ENCODE measurements around the gene SLC38A10.
"Not testable (repeated sequence)": the region's sequence is repeated elsewhere in the genome, so short reads cannot be mapped to it uniquely, and the experiment has no call there.

SLC38A10 gene

DNA sequence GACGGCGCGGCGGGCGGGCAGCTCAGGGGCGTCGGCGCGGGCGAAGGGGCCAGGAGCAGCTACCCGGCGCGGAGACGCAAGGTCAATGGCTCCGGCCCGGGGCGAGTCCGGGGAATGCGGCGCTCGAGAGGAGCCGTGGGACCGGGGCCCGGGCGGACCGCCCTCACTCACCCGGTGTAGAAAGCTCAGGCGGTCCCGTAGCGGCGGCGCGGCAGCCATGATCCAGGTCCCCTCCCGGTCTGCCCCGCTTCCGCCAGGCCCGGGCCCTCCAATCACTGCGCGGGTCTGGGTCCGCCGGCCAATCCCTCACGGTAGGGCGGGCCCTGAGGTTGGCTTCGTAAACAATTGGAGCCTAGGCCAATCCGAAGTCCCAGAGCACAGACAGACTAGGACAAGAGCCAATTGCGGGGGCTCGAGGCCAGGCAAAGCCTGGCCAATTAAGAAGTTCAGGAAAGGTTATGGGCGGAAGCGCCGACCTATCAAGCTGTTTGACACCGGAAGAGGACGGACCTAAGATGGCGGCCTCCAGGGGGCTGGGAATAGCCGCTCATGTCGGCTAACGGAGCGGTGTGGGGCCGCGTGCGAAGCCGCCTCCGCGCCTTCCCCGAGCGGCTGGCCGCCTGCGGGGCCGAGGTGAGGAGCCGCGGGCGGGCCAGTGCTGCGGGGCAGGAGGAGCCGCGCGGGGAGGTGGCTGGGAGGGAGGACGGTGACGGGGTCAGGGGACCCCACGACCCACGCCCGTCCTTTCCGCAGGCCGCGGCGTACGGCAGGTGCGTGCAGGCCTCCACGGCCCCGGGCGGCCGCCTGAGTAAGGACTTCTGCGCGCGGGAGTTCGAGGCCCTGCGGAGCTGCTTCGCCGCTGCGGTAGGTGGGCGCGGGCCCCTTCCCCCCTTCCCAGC lies 56.0 kb downstream of the SLC38A10 start, which contains the start of the genes NDUFAF8 and TEPSIN:
Gene NDUFAF8 (plus strand): TSS at position 504 of the 899 bp plus-strand sequence. CDS start 46 bp downstream, at position 550.
Gene TEPSIN (minus strand): TSS at position 241 of the 899 bp plus-strand sequence. CDS start 22 bp downstream, at position 219.
- DNase-seq, result peak; percentile 98

DNA sequence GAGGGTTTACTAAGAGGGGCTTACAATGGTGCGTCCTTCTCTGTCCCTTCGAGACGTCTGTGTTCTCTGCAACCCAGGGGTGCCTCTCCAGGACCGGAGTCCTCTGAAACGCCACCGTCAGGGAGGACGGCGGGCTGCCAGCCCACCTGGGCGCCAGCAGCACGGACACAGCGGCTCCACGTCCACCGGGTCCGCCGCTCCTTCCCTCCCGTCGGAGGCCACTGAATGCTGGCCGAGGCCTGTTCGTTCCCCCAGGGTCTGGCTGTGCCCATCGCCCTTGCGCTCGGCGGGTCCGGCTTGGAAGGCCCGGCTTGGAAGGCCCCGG lies 56.7 kb downstream of the SLC38A10 start:
- DNase-seq, result no peak

DNA sequence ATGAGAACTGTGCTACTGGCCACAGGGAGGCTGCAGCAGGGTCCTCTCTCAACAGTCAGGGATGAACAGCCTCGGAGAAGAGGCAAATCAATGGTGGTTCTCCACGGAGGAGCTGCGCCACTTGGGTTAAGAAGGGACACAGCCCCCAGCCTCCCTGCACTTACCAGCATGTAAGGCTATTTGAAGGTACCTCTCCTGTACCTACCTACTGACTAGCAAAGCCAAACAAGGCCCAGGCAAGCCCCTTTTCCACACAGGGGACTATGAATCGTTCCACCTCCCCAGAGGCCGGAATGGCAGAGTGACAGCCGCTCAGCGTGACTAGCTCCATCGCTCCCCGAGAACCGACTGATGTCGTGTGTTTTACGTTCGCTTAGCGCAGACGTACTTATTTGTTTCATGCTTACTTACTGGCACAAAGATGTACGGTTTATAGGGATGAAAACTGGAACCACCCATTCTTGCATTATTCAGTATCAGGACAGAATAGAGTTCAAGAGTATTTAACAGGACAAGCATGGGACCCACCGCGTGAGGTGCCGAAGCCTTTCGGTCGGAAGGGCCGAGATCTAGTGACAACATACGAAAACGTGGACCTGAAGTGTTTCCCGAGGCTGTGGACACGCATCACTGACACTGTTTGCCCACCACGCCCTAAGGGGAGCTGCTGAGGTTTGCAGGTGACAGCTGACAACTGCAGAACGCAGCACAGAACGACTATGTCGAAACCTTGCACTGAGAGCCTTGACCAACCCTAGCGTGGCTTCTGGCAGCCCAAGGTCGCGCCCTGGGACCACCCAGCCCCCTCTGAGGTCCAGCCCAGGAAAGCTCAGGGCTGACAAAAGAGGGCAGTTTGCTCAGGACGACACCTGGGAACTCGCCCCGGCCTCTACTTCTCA lies 57.3 kb downstream of the SLC38A10 start:
- no peak for DNase-seq

DNA sequence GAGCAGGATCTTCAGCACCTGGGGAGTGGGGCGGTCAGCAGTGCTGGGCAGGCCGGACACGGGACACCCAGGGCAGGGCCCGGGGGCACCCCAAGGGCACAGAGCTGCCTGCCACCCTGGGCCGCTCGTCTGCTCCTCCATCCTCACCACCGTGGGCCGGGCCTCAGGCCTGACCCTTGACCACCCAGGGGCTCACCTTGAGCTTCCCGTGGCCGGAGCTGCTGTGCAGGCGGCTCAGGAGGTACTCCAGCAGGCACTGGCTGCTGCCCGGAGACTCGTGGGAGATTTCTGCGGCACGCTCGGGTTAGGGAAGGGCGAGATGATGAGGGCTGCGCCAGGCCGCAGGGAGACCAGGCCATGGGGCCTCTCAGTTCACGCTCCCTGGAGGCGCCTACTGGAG lies 58.3 kb downstream of the SLC38A10 start:
- DNase-seq, result no peak

DNA sequence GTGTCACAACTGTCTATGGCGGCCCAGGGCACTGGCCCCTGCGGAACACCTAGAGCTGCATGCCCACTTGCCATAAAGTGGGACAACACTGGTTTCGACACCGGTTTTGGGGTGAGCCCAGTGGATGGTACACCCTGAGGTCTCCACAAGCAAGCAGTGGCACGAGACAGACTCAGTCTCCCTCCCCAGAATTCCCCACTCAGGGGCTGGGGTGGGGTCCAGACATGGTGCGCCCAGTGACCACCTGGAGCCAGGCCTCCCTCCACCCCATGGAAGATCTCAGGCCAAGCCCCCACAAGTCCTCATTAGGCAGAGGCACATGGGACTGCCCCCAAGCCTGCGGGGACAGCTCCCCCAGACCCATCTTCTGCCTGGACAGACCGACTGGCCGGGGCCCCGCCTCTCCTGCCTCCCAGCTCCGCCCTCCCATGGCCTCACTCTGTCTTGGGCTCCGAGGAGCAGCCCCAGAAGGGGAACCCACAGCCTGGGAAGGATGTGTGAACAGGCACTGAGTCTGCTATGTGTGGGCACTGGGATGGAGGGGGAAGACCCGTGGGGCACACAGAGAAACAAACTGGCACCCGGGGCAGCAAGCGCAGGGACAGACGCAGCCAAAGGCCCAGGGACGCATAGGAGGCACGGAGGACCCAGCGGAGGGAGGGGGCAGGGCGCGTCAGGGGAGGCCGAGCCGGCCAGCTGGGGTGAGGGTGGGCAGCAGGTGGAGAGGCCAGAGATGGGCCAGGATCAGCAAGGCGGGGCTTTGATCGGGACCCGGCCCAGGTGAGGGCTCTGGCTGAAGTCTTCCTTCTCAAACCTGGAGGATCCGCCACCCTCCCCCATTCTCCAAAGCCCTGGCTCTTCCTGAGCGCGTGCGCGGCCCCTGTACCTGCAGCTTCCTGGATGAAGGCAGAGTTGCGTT lies 59.0 kb downstream of the SLC38A10 start:
- DNase-seq, result no peak

DNA sequence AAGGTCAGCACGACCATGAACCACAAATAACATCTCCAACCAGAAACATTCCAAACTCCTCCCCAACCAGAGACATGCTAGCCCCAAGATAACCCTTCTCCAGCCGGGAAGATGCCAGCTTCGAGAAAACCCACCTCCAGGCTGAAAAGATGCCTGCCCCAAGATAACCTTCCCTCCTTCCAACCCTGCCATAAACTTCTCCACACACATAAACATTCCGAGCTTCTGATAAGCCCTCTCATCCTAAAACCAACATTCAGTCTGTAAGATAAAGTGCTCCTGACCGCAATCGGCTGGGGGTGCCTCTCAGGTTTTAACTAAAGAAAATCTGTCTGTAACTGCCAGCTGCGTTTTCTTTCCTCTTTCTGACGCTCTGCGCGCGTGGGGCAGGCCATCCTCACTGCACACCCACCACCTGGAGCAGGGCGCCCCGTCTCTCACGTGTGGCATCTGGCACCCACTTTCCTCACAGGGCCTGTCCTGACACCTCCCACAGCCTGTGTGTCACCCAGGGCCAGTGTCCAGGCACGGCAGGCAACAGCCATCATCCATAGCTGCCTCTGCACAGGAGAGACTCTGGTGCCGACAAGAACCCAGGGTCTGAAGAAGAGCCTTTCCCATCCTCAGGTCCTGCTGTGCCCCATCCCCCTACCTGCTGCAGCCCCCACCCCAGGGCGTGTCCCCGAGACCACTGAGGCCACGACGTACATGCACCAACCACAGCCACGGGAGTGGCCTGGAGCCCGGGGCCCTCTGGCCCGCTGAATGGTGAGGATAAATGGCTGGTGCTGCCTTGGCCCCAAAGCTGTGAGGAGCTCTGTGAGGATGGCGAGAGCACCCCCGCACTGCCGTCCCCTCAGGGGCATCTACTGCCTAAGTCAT lies 59.9 kb downstream of the SLC38A10 start:
- no peak for DNase-seq

DNA sequence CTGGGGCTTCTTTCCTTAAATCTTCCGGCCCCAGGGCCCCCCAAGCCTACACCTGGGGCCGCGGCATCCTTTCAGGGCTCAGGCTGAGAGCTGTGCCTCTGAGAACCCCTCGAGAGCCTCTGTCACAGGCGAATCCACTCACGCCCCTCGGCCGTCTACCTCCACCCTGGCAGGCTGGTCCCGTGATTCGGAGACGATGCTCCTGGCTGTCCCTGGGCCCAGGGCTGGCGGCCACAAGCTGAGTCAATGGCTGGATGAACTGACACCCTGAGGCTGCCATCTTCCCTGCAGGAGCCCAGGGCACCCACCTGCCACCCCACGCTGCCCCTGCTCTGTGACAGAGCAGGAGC lies 60.6 kb downstream of the SLC38A10 start:
- DNase-seq, result no peak

DNA sequence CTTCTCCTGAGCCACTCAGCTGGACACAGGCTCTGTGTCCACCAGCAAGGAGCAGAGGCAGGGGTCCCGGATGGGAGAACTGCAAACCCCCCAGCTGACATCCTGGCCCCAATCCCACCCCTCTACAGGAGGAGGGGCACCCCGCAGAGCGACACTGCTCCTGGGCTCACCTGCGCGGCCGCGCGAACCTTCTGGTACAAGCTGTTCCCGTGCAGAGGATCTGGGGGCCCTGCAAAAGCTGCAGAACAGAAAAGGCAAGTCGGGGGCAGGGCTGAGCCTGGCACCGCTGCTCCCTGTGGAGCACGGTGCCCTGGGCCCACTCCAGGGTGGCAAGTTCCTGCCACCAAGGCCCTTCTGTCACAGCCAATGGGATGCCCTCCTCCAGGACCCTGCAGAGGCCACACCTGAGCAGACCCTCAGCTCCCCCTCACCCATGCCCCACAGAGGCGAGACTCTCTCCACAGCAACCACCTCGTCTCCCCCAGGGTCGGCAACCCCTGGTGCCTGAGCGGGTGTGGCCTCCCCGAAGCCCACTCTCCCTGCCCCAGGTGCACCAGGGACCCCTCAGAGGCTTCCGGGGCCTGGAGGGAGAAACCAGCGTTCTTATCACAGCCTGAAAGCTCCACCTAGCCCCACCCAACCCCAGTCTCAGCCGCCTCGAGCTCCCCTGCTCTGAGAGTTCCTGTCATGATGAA lies 61.1 kb downstream of the SLC38A10 start:
- DNase-seq, result no peak

DNA sequence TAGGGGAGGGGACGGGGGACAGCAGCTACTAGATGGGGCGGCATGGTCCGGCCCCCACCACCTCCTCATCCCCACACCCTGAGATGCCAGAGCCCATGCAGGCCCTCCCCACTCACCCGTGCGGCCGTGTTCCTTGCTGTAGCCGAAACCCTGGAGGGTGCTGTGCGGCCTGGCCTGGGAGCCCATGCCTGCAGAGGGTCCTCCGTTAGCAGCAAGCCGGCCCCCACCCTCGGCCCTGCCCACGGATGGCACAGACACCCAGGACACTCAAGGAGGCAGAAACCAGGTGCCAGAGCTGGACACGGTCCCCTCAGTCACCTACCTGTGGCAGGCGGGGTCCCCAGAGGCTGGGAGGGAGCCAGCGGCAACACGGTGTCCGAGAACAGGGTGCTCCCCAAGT lies 61.8 kb downstream of the SLC38A10 start:
- no peak for DNase-seq

DNA sequence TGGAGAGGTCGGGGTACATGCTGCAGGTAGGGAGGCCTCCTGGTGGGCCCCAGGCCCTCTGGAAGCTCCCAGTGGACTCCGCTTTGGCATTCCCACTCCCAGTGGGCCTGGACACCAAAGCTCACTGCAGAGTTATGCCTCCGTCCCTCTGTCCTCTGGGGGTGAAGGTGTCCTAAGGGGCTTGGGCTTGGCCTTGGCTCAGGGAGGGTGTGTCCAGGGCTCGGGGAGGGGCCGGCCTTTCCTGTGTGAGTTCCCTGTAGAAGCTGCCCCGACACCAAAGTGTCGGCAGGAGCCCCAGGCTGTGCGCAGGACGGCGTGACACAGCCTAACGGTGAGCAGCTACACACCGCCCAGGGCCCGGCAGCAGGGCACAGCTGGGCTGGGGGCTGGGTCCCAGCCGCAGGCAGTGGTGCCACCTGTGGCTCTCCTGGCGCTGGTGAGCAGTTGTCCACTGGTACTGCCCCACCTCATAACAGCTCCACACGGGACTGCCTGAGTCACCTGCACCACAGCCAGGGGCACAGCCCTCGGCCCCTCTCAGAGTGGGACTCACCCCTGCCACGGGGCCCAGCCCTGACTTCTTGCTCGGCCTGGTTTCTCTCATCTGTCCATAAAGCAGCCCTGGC lies 62.4 kb downstream of the SLC38A10 start:
- no peak for DNase-seq

DNA sequence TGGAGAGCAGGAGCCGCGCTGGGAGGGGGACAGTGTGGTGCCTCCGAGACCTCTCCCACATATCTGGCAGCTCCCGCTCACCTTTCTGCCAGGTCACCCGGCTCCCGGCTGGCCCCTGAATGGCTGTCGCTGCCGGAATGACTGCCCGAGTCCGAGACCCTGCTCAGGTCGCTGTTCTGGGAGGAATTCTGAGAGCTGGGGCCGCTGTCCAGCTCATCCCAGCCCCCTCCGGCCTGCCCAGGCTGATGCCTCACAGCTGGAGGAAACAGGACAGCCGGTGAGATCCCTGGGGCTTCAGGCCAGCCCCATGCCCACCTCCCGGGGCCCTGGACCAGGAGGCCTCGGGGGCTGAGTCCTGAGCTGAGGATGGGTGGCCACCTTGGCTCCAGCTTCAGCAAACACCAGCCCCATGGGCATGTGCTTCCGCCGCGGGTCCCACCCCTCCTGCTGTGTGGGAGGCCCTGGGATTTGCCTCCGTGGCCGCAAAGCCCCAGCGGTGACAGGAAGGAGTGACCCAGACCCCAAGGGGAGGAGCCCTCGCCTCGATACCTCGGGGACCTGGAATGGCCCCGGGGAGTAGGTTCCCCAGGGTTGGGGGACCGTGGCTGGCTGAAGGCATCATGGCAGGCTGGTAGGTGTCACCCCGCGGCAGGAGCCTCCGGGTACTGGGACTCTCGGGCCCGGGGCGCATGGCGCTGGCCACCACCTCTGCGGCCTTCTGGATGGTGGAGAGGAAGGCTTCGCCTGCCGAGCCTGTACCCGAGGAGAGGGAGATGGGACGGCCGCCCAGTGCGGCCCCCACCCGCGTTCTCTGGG lies 63.1 kb downstream of the SLC38A10 start:
- no peak for DNase-seq

DNA sequence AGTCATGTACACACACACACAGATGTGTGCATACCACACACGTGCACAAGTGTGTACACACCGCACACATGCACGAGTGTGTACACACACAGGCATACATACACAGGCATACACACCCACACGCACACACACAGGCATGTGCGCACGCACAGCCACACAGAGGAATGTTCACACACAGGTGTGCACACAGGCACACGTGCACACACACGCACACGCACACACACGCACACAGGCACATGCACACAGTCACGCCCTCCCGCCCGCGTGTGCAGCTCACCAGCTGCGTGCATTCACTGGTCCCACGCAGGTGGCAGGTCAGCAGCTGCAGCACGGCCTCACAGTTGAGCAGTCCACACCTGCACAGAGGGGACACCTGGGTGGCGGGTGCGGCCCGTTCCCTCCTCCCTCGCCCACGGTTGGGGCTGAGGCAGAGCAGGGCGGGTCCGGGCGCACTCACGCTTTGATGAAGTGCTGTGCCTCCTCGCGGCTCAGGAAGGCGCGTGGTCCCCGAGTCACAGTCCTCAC lies 63.9 kb downstream of the SLC38A10 start:
- DNase-seq, result no peak

DNA sequence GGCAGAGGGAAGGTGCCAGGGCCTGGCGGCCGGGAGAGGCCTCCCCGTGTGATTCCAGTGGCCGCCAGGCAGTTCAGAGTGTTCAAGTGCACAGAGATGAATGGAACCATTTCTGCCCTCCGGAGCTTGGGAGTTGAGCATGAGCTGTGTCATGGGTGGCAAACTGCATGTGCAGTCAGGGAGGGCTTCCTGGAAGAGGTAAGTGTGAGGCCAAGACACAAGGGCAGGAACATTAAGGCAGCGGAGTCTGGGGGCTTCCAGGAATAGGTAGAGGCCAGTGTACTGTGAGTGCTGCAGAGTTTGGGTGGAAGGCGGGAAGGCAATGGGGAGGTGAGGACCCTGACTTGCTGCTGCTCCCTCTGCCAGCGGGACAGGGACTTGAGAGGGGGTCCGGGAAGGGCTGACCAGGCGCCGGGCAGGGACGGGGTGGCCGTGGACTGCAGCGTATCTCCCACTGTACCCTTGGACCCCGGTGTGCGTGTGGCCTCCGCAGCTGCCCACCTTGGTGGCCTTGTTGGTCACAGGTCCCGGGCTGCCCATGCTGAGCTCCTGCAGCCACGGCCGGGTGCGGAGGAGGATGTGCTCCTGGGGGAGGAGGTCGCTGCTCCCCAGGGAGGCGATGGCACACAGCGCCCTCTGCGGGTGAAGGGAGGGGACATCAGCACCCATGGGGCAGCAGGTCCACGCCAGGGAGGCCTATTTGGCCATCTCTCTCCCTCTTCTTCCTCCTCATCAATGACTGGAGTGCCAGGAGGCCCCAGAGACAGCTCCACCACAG lies 64.9 kb downstream of the SLC38A10 start:
- DNase-seq, result no peak

DNA sequence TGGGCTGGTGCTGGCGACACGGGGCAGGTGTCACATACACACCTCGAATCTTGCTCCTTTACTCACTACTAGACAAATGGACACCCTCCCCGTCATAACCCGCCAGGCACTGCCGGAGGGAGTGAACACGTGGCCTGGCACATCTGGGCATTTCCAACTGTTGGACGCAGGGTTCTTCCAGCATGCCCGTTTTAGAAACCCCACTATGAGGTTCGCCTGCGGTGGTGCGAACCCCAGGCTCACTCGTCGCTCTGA lies 65.5 kb downstream of the SLC38A10 start:
- no peak for DNase-seq

DNA sequence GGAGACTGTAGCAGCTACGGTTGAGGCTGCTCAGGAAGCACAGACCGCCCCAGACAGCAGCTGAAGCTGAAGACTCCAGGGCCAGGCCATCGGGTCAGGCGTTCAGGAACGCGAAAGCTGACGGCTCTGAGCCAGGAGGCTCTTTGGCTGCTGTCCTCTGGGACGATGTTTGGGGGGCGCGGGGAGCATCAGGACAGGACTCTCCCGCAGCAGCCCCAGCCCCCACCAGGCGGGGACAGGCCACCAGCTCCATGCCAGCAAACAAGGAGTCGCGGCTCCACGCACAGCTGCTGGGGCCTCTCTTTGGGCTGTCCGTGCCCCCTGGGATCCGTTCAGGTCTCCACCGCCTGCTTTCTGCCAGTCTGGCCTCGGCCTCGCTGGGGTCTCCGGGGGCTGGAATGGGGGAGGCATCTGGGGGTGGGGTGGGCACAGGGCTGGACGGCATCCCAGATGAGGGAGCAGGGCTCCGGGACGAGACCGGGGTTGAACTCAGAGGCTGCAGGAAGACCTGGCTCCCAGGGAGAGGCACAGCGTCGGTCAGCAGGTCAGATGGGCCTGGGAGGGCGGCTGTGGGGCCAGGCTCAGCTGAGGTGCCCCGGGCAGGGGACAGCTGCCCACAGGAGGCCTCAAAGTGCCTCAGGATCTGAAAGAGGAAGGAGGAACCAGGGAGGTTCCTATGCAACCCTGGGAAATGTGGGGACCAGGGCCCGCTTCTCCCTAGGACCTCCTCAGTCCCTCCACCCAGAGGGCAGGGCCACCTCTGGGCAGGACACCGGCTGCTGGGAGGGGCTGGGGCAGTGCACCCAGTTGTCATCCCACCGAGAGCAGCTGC lies 66.1 kb downstream of the SLC38A10 start:
- no peak for DNase-seq

DNA sequence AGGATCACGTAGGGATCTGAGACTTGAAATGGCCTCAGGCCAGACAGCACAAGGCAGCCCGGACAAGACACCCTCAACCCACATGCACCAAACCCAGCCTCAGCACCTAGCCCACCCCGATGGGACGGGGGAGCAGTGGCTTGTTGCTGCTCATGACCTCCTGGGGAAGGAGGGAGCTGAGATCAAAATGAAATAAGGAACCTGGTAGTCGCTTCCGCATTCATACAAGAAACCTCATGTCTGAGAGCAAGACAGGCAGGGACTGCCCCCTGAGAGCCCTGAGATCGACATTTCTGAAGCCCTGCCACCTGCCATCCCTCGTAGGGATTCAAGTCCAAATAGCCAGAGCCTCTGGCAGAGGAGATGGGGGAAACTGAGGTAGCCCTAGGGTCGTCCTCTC lies 66.7 kb downstream of the SLC38A10 start:
- DNase-seq, result no peak

DNA sequence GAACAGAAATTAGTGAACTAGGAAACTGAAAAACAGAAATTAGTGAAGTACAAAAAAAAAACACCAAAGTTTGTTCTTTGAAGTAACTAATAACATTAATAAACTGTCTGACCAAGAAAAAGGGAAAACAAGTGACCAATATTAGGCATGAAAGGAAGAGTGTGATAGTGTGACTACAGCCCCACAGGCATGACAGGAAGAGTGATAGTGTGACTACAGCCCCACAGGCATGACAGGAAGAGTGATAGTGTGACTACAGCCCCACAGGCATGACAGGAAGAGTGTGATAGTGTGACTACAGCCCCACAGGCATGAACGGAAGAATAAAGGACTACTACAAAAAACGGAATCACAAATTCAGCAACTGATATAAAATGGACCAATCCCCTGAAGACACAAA lies 67.5 kb downstream of the SLC38A10 start:
- DNase-seq, result not testable (repeated sequence)

DNA sequence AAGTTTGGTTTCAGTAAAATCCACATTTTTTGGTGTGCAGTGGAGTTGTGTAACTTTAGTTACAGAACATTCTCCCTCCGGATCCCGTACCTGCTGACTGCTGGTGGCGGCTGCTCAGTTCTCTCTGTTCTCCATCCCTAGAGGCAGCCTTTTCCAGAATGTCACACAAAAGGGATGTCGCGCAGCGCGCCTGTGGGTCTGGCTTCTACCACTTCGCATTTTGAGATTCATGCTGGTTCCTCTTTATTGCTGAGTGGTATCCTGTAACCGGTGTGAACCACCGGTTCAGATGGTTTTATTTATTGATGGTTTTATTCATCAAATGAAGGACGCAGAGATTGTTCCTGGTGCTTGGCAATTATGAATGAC lies 71.4 kb downstream of the SLC38A10 start:
- no peak for DNase-seq
